ENCODE data around the gene PFKFB4. TPM values are rescaled to one million over a fixed set of nuclear protein-coding genes. Genes with fewer than 3 reads are reported as not detected.

Gene PFKFB4
- total and polyA plus RNA-seq, 2 of the 8 experiments (the other 6 are each of a cell fraction or from before 2014, with no cell fraction given) = 10.7 to 20.1 TPM

GRCh38 chr3:48585411-48585810 lies 28.8 kb upstream of the PFKFB4 start (continued):
- TF ChIP-seq CHD7 (IDR thresholded peaks at IDR 0.05; ENCODE audit: insufficient replicate concordance, low read length) (no peak), E2F6 (IDR thresholded peaks at IDR 0.05) (no peak), ATF3 (IDR thresholded peaks at IDR 0.05; ENCODE audit: insufficient read depth, low read depth, low read length) (no peak), TAF1 (IDR thresholded peaks at IDR 0.05; ENCODE audit: low read depth, low read length) (no peak), RFX5 (IDR thresholded peaks at IDR 0.05; ENCODE audit: borderline replicate concordance, low read depth, low read length) (no peak), ZNF274 (IDR thresholded peaks at IDR 0.05; ENCODE audit: borderline replicate concordance, extremely low read depth, low read length) (no peak), YY1 (IDR thresholded peaks at IDR 0.05; ENCODE audit: low read depth, low read length) (no peak)

Measured in H1 (cell line).